GM12891 (cell line): ENCODE results near the gene ICAM2.

Experiments
- POLR2A ChIP-seq: IDR thresholded peaks from 2 replicates; pipeline ENCODE4 v1.6.1; 2011; ENCODE audit warnings: low read depth, low read length, control low read depth
- POLR2AphosphoS5 ChIP-seq: IDR thresholded peaks from 2 replicates; pipeline ENCODE4 v1.6.1; 2011; ENCODE audit warnings: low read depth, low read length, control low read depth
- POU2F2 ChIP-seq: IDR thresholded peaks from 2 replicates; pipeline ENCODE4 v1.6.1; 2011; ENCODE audit warnings: low read depth, mild to moderate bottlenecking, control low read depth, low read length, moderate library complexity
- SPI1 ChIP-seq: IDR thresholded peaks from 2 replicates; pipeline ENCODE4 v1.6.1; 2011; ENCODE audit warnings: low read depth, low read length, control low read depth
- TAF1 ChIP-seq: IDR thresholded peaks from 2 replicates; pipeline ENCODE4 v1.6.1; 2011; ENCODE audit warnings: low read depth, low read length, control low read depth

DNA sequence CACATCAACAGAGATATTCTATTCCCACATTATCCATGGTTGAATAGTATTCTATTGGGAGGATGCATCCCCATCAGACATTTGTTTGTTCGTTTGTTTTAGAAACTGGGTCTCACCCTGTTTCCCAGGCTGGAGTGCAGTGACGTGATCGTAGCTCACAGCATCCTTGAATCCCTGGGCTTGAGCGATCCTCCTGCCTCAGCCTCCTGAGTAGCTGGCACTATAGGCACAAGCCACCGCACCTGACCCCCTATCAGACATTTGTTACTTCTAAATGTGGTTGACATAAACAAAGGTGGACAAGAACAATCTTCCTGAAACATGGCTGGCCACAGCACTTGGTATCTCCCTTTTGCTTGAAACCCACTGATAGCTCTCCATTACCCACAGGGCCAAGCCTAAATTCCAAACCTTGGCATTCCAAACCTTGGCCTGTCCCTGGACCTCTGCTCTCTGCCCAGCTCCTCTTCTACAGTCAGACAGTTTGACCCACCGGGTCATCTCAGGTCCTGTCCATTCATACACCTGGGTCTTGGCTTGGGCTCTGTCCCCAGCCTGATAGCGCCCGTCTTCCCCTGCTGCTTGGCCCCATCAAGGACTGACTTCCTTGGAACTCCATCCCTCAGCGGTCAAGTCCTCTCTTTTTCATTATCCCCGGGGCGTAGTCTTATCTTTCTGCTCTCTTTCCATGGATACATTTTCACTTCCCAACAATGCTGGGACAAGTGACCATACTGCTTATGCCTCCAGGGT is 23.8 kb downstream of the ICAM2 start:
- no peak for TF ChIP-seq POLR2A
- TF ChIP-seq SPI1, result no peak
- no peak for TF ChIP-seq POLR2AphosphoS5
- no peak for TF ChIP-seq TAF1
- no peak for TF ChIP-seq POU2F2
